ENCODE measurements around the gene LYPLAL1.

DNA sequence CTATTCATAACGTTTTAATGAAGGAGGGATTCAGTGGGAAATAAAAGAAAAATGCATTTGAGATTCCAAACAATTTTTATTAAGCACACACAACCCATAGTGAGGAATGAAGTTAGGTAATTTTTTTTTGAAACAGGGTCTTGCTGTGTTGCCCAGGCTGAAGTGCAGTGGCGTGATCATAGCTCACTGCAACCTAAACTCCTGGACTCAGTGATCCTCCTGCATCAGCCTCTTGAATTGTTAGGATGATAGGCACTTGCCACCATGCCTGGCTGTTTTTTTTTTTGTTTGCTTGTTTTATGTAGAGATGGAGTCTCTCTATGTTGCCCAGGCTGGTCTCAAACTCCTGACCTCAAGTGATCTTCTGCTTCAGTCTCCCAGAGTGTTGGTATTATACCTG, 28.9 kb downstream of the LYPLAL1 start:
- TF ChIP-seq, protein P1, sequence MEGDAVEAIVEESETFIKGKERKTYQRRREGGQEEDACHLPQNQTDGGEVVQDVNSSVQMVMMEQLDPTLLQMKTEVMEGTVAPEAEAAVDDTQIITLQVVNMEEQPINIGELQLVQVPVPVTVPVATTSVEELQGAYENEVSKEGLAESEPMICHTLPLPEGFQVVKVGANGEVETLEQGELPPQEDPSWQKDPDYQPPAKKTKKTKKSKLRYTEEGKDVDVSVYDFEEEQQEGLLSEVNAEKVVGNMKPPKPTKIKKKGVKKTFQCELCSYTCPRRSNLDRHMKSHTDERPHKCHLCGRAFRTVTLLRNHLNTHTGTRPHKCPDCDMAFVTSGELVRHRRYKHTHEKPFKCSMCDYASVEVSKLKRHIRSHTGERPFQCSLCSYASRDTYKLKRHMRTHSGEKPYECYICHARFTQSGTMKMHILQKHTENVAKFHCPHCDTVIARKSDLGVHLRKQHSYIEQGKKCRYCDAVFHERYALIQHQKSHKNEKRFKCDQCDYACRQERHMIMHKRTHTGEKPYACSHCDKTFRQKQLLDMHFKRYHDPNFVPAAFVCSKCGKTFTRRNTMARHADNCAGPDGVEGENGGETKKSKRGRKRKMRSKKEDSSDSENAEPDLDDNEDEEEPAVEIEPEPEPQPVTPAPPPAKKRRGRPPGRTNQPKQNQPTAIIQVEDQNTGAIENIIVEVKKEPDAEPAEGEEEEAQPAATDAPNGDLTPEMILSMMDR (IDR thresholded peaks at IDR 0.05): no peak
- TF ChIP-seq POLR2A (IDR thresholded peaks at IDR 0.05): no peak
